Chondrocyte (in vitro differentiated cells): ENCODE data around the gene HMCES. TPM values are rescaled to one million over a fixed set of nuclear protein-coding genes. Genes with fewer than 3 reads are reported as not detected.

Source experiments
- DNase-seq: peaks from one replicate; pipeline ENCODE4 v3.0.0; 2021; ENCODE audit warnings: mixed read lengths, low spot score
- H3K27ac Mint-ChIP-seq: one replicate; pipeline ENCODE4 v1.8.0; 2021; ENCODE audit warnings: mild to moderate bottlenecking, moderate library complexity, mixed read lengths; ENCODE audit not compliant: unreplicated experiment
- H3K27me3 Mint-ChIP-seq: 2 replicates; pipeline ENCODE4 v1.8.0; 2021; ENCODE audit warnings: low read depth, mixed read lengths
- H3K36me3 Mint-ChIP-seq: 2 replicates; pipeline ENCODE4 v1.8.0; 2021; ENCODE audit warnings: low read depth, mixed read lengths
- H3K4me1 Mint-ChIP-seq: 2 replicates; pipeline ENCODE4 v1.8.0; 2021; ENCODE audit warnings: low read depth, mild to moderate bottlenecking, mixed read lengths
- H3K4me3 Mint-ChIP-seq: one replicate; pipeline ENCODE4 v1.8.0; 2021; ENCODE audit warnings: mild to moderate bottlenecking, moderate library complexity, mixed read lengths; ENCODE audit not compliant: unreplicated experiment
- H3K9me3 Mint-ChIP-seq: 2 replicates; pipeline ENCODE4 v1.8.0; 2021; ENCODE audit warnings: low read depth, mixed read lengths
- long read RNA-seq: library from polyadenylated mRNA; stranded (forward); transcript quantifications from one replicate; pipeline ENCODE4 v2.0.0, GENCODE V29; 2021
- total RNA-seq: library from RNA; stranded (reverse); gene quantifications from 3 replicates; pipeline ENCODE4 v1.2.1, GENCODE V29; 2021
- TF ChIP-seq, protein P1 (sequence below): fragments of 200-600 bp; sonication (generic); IDR thresholded peaks from 2 replicates; pipeline ENCODE4 v1.5.0; 2021; ENCODE audit warnings: antibody characterized with exemption, mild to moderate bottlenecking, moderate library complexity

HMCES gene, protein sequence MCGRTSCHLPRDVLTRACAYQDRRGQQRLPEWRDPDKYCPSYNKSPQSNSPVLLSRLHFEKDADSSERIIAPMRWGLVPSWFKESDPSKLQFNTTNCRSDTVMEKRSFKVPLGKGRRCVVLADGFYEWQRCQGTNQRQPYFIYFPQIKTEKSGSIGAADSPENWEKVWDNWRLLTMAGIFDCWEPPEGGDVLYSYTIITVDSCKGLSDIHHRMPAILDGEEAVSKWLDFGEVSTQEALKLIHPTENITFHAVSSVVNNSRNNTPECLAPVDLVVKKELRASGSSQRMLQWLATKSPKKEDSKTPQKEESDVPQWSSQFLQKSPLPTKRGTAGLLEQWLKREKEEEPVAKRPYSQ
- 21.6 to 25.9 TPM (median 22.7 TPM) in 3 replicates for total RNA-seq
- long read RNA-seq, transcript HMCES-204 (7 exons, 1,952 nt) = minor isoform, 10 of 62 reads
- long read RNA-seq, transcript HMCES-201 (7 exons, 2,515 nt) = major isoform, 31 of 62 reads
- long read RNA-seq, partial matches to known transcripts = 3 of 62 reads
- long read RNA-seq, other reads (novel, unspliced or antisense) = 11 of 62 reads

DNA sequence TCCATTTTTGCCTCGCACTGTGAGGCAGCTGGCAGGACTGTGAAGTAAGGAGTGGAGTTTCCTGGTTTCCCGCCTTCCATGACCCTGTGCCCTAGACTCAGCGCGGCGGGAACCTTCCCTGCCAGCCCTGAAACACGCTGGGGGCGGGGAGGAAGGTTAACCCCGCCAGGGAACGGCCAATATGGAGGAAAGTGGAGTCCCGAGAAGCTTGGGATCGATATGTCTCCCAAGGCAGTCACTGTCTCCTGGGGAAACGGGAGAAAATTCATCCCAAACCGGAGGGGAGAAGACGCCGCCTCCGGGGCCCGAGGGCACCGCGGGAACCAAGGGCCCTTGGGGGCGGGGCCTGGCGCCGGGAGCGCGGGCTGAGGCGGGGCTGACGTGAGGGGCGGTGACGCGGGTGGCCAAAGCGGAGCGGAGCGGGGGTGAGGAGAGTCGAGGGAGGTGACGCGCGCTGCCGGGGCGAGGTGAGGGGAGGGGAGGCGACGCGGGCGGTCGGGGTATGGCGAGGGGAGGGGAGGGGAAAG is at the start of gene HMCES:
Gene HMCES (plus strand): TSS at position 432 of the 527 bp plus-strand sequence. CDS start 863 bp downstream, outside the sequence.
- peaks cover 32% of the 10 kb centered on the region for H3K36me3 Mint-ChIP-seq
- no peaks in the 10 kb centered on the region for H3K27me3 Mint-ChIP-seq
- peak within 1 kb of the TSS; percentile 97 for H3K27ac Mint-ChIP-seq
- peak; percentile 97 for DNase-seq
- TF ChIP-seq, protein P1, sequence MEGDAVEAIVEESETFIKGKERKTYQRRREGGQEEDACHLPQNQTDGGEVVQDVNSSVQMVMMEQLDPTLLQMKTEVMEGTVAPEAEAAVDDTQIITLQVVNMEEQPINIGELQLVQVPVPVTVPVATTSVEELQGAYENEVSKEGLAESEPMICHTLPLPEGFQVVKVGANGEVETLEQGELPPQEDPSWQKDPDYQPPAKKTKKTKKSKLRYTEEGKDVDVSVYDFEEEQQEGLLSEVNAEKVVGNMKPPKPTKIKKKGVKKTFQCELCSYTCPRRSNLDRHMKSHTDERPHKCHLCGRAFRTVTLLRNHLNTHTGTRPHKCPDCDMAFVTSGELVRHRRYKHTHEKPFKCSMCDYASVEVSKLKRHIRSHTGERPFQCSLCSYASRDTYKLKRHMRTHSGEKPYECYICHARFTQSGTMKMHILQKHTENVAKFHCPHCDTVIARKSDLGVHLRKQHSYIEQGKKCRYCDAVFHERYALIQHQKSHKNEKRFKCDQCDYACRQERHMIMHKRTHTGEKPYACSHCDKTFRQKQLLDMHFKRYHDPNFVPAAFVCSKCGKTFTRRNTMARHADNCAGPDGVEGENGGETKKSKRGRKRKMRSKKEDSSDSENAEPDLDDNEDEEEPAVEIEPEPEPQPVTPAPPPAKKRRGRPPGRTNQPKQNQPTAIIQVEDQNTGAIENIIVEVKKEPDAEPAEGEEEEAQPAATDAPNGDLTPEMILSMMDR = no peak
- peaks cover 21% of the 10 kb centered on the region for H3K4me1 Mint-ChIP-seq
- H3K9me3 Mint-ChIP-seq = no peaks in the 10 kb centered on the region
- H3K4me3 Mint-ChIP-seq = peak within 1 kb of the TSS; percentile 96

DNA sequence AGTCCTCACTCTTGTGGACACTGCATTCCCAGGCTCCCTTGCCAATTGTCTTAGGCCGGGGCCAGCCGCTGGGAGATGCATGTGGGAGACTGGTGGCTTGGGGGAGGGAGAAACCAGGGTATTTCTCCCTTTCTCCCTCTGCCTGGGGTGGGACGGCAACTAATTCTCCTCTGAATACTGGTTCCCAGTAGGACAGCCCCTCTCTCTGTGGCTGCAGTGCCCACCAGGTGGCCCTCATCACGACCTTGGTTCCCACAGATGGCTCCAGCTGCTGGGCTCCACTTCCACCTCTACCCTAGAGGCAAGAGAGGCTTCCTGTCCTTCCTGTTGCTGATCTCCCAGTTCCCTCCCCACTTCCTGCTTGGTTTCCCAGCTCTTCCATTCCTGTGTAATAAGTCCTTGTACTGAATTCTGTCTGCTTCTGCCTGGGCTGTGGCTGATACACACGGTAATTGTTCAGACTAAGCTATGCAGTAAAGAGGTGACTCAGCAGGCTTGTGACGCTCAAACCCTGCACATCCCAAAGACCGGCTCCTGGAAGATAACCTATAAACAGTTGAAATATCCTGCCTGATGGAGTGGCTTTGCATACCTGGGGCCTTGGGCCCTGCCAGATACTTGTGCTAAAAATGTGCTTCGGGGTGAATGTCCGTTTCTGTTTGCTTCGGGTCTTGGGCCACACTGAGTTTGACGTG is 49.6 kb upstream of the HMCES start:
- Mint-ChIP-seq H3K27ac (peak overlapping the region; percentile 79), H3K36me3 (no peaks in the 10 kb centered on the region), H3K4me3 (no peak overlapping the region), H3K27me3 (no peaks in the 10 kb centered on the region), H3K9me3 (no peaks in the 10 kb centered on the region), H3K4me1 (peaks cover 47% of the 10 kb centered on the region)
- no peak for DNase-seq
- TF ChIP-seq, protein P1 = peak; percentile 21

- no peaks in the 10 kb centered on the region for H3K9me3 Mint-ChIP-seq
- H3K36me3 Mint-ChIP-seq = no peaks in the 10 kb centered on the region
- peak overlapping the region; percentile 39 for H3K27ac Mint-ChIP-seq
- TF ChIP-seq, protein P1 = no peak
- no peaks in the 10 kb centered on the region for H3K27me3 Mint-ChIP-seq
- H3K4me3 Mint-ChIP-seq = no peak overlapping the region
- DNase-seq = no peak
- H3K4me1 Mint-ChIP-seq = peaks cover 38% of the 10 kb centered on the region
Observed at GRCh38 chr3:129230311-129231019, 48.2 kb upstream of the HMCES start.

DNA sequence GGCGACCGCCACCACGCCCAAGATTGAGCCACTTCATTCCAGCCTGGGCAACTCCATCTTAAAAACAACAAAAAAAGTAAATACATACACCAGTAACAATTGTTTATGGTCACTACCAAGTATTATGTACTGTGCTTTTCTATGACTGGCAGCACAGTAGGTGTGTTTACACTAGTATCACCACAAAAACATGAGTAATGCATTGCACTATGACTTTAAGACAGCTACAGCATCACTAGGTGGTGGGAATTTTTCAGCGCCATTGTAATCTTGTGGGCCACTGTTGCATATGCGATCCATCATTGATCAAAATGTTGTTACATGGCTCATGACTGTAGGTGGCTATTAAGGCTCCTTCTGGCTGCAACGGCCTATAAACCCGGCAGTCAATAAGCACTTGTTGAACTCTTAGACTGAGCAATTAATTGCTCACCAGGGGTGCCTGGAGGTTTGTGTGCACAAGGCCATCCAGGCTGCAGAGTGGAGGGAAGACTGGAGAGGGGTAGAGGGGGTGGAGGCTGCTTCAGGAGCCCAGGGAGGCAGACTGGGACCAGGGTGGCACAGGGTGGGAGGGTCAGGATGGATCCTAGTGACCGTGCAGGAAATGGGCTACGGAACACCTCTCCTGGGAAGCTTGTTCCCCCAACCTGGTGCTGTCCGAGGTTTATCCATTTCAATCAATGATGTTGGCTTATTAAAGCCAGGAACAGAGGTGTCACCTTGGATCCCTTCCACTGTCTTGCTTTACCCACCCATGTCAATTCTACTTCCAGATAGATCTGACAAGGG is 47.1 kb upstream of the HMCES start:
- TF ChIP-seq, protein P1 = no peak
- Mint-ChIP-seq H3K36me3 (no peaks in the 10 kb centered on the region), H3K27me3 (no peaks in the 10 kb centered on the region), H3K9me3 (no peaks in the 10 kb centered on the region), H3K27ac (no peak overlapping the region), H3K4me3 (no peak overlapping the region), H3K4me1 (peaks cover 33% of the 10 kb centered on the region)
- no peak for DNase-seq
